Fibroblast of lung (primary cell): ENCODE measurements around the gene LIPT1.

ENCODE experiments used
- CTCF ChIP-seq, 2 donors: IDR thresholded peaks in 1 of 2; conservative IDR thresholded peaks in 1 of 2; 1 replicate in 1 of 2; 2 replicates in 1 of 2; pipeline ENCODE4 v1.5.1; 2011 to 2012; ENCODE audit warnings: low read length in 2 of 2, control low read depth in 1 of 2, inconsistent platforms in 1 of 2, low read depth in 1 of 2, mild to moderate bottlenecking in 1 of 2
- EZH2 ChIP-seq: IDR thresholded peaks from 2 replicates; pipeline ENCODE4 v1.5.1; 2012; ENCODE audit warnings: low read length, control low read depth, mild to moderate bottlenecking; ENCODE audit errors: missing control alignments

- TF ChIP-seq CTCF (conservative IDR thresholded peaks at IDR 0.05 in 1 of 2, IDR thresholded peaks at IDR 0.05 in 1 of 2; ENCODE audit: low read depth in 1 of 2, low read length in 2 of 2) (no peak), EZH2 (no peak)
Observed at GRCh38 chr2:99141110-99142108, 13.4 kb upstream of the LIPT1 start, which contains the start of gene C2orf15.
